Measurements from ENCODE around the gene NOS1AP.

- TF ChIP-seq CTCF (conservative IDR thresholded peaks at IDR 0.05 in 1 of 2, IDR thresholded peaks at IDR 0.05 in 1 of 2; ENCODE audit: extremely low read depth in 1 of 2, insufficient read depth in 1 of 2, low read depth in 1 of 2, low read length in 2 of 2) (no peak), EZH2 (IDR thresholded peaks at IDR 0.05; ENCODE audit: borderline replicate concordance, low read length) (no peak)
Measured at GRCh38 chr1:162385280-162385623, 315.8 kb downstream of the NOS1AP start.
